Osteoblast (primary cell): Measurements from ENCODE around the gene MCM9. TPM values are rescaled to one million over a fixed set of nuclear protein-coding genes. Genes with fewer than 3 reads are reported as not detected.

ENCODE experiments used
- DNase-seq: peaks from one replicate; pipeline ENCODE4 v3.0.0; 2011; ENCODE audit warnings: low spot score, mixed read lengths; ENCODE audit not compliant: insufficient read length; ENCODE audit errors: missing footprints
- H2AFZ ChIP-seq: 2 replicates; pipeline ENCODE4 v1.6.0; 2011; ENCODE audit warnings: mild to moderate bottlenecking, low read length
- H3K27ac ChIP-seq: 2 replicates; pipeline ENCODE4 v1.5.1; 2011; ENCODE audit warnings: mild to moderate bottlenecking, low read depth, low read length, moderate library complexity
- H3K27me3 ChIP-seq: 2 replicates; pipeline ENCODE4 v1.6.0; 2012; ENCODE audit warnings: mild to moderate bottlenecking, control low read depth, inconsistent platforms, low read length, moderate library complexity; ENCODE audit not compliant: insufficient read depth
- H3K36me3 ChIP-seq: 2 replicates; pipeline ENCODE4 v1.5.1; 2011; ENCODE audit warnings: mild to moderate bottlenecking, low read length, control low read depth, moderate library complexity; ENCODE audit not compliant: insufficient read depth
- H3K4me1 ChIP-seq: 2 replicates; pipeline ENCODE4 v1.5.1; 2011; ENCODE audit warnings: mild to moderate bottlenecking, low read length, control low read depth, moderate library complexity; ENCODE audit not compliant: insufficient read depth
- H3K4me2 ChIP-seq: 2 replicates; pipeline ENCODE4 v1.6.0; 2011; ENCODE audit warnings: mild to moderate bottlenecking, low read length; ENCODE audit not compliant: insufficient read depth
- H3K4me3 ChIP-seq: fragments of 200-600 bp; sonication (generic); 3 replicates; pipeline ENCODE4 v1.5.1; 2012; ENCODE audit warnings: mild to moderate bottlenecking, low read length, inconsistent platforms; ENCODE audit not compliant: insufficient read depth
- H3K79me2 ChIP-seq: 2 replicates; pipeline ENCODE4 v1.6.0; 2012; ENCODE audit warnings: mild to moderate bottlenecking, low read length, control low read depth, inconsistent platforms; ENCODE audit not compliant: insufficient read depth
- H3K9me3 ChIP-seq: 2 replicates; pipeline ENCODE4 v1.5.1; 2011; ENCODE audit warnings: low read depth, low read length, control low read depth
- H4K20me1 ChIP-seq: 2 replicates; pipeline ENCODE4 v1.6.0; 2012; ENCODE audit warnings: mild to moderate bottlenecking, low read length, control low read depth; ENCODE audit not compliant: insufficient read depth
- CTCF ChIP-seq: IDR thresholded peaks from 2 replicates; pipeline ENCODE4 v1.5.1; 2011; ENCODE audit warnings: mild to moderate bottlenecking, low read depth, low read length, moderate library complexity; ENCODE audit errors: extremely low read depth
- total RNA-seq: library from RNA; depleted of rRNA; stranded (reverse); fragments of >200 nt; gene quantifications from 2 replicates; pipeline ENCODE4 v1.2.3, GENCODE V29; 2012

MCM9 gene
- total RNA-seq, 1 donor, result 15.2 TPM

DNA sequence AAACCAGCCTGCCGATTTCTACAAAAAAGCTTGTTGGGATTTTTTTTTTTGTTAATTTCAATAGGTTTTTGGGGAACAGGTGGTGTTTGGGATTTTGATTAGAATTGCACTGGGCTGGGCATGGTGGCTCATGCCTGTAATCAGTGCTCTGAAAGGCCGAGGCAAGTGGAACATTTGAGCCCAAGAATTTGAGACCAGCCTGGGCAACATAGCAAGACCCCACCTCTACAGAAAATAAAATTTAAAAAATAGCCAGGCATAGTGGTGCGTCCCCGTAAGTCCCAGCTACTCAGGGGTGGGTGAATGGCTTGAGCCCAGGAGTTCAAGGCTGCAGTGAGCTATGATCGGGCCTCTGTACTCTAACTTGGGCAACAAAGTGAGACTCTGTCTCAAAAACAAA, 81.6 kb downstream of the MCM9 start:
- H2AFZ ChIP-seq, result no peak overlapping the region
- H3K4me1 ChIP-seq, result no peaks in the 10 kb centered on the region
- no peak overlapping the region for H3K4me3 ChIP-seq
- H3K36me3 ChIP-seq, result no peaks in the 10 kb centered on the region
- H3K9me3 ChIP-seq, result no peaks in the 10 kb centered on the region
- no peaks in the 10 kb centered on the region for H4K20me1 ChIP-seq
- peaks cover 10% of the 10 kb centered on the region for H3K79me2 ChIP-seq
- no peaks in the 10 kb centered on the region for H3K27me3 ChIP-seq
- H3K4me2 ChIP-seq, result no peak overlapping the region
- DNase-seq, result no peak
- no peak overlapping the region for H3K27ac ChIP-seq
- no peak for TF ChIP-seq CTCF

DNA sequence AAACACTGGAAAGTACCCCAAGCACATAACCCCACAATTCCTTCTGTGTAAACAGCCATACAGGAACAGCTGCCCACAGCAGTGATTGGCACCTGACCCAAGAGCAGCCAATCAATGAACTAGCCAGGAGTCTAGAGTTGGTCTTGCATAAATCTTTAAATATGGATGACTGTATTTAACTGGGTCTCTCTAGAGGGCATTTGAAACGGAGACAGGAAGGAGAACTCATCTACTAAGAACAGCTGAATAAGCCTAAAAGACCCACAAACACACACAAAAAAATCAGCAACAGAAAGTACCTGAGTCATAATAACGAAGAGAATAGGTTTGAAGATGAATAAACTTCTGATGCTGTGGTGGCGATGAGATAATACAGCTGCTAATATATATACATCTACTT, 90.0 kb downstream of the MCM9 start:
- DNase-seq, result no peak
- no peak for TF ChIP-seq CTCF
- no peak overlapping the region for H3K4me3 ChIP-seq

GRCh38 chr6:118843685-118844390, 91.1 kb downstream of the MCM9 start:
- no peak overlapping the region for H3K4me2 ChIP-seq
- no peak overlapping the region for H3K4me3 ChIP-seq
- H3K27me3 ChIP-seq, result no peaks in the 10 kb centered on the region
- H3K27ac ChIP-seq, result no peak overlapping the region
- H3K36me3 ChIP-seq, result no peaks in the 10 kb centered on the region
- TF ChIP-seq CTCF, result no peak
- H3K9me3 ChIP-seq, result no peaks in the 10 kb centered on the region
- H2AFZ ChIP-seq, result no peak overlapping the region
- H3K79me2 ChIP-seq, result no peaks in the 10 kb centered on the region
- H3K4me1 ChIP-seq, result no peaks in the 10 kb centered on the region
- no peaks in the 10 kb centered on the region for H4K20me1 ChIP-seq
- no peak for DNase-seq

More for the DNA sequence above, 90.0 kb downstream of the MCM9 start:
- Histone ChIP-seq H3K27ac (no peak overlapping the region), H3K27me3 (no peaks in the 10 kb centered on the region), H4K20me1 (no peaks in the 10 kb centered on the region), H3K9me3 (no peaks in the 10 kb centered on the region), H3K4me2 (no peak overlapping the region), H3K4me1 (no peaks in the 10 kb centered on the region), H3K36me3 (no peaks in the 10 kb centered on the region), H3K79me2 (no peaks in the 10 kb centered on the region), H2AFZ (no peak overlapping the region)

DNA sequence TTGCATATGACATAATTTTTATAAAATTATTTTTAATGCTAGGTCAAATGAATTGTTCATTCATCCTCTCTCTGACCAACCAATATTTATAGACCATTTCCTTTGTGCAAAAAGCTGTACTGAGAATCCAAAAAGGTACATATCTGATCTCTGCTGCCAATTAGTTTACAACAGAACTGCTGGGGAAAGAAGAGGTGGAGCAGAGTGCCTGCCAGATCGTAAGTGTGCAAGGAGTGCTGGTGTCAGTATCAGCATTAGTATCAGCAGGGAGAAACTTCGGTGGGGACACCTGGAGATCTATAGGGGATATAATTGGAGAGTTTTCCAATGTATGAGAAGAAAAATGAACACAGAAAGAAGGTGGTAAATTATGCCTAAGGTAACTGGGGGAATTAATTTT, 104.3 kb downstream of the MCM9 start:
- Histone ChIP-seq H3K9me3 (no peaks in the 10 kb centered on the region), H2AFZ (no peak overlapping the region), H4K20me1 (no peaks in the 10 kb centered on the region), H3K79me2 (no peaks in the 10 kb centered on the region), H3K27me3 (no peaks in the 10 kb centered on the region), H3K27ac (no peak overlapping the region), H3K4me1 (no peaks in the 10 kb centered on the region), H3K36me3 (peaks cover 16% of the 10 kb centered on the region), H3K4me3 (no peak overlapping the region), H3K4me2 (no peak overlapping the region)
- DNase-seq, result no peak
- no peak for TF ChIP-seq CTCF
